Measurements from ENCODE around the gene FRMD4A. TPM values are rescaled to one million over a fixed set of nuclear protein-coding genes. Genes with fewer than 3 reads are reported as not detected.

The FRMD4A gene
- total and polyA plus RNA-seq, 10 of the 15 experiments (the other 5 are each of a cell fraction or from before 2014, with no cell fraction given), result 17.8 to 75.2 (median 39.1) TPM

- intact Hi-C loops (cut with micrococcal nuclease; ENCODE audit: unreplicated experiment), result loop anchor here (2.0 to 10.0 kb wide), 4 partner anchors 14 to 256 kb away; no protein-coding TSS in a partner anchor
- TF ChIP-seq TBL1XR1 (IDR thresholded peaks at IDR 0.05; ENCODE audit: low read depth, low read length) (no peak), BCL11A (IDR thresholded peaks at IDR 0.05; ENCODE audit: low read depth, low read length) (no peak), NFYA (IDR thresholded peaks at IDR 0.05; ENCODE audit: borderline replicate concordance, low read depth, low read length) (no peak), CREM (IDR thresholded peaks at IDR 0.05; ENCODE audit: low read depth) (no peak), BACH1 (IDR thresholded peaks at IDR 0.05; ENCODE audit: borderline replicate concordance) (no peak), BCLAF1 (IDR thresholded peaks at IDR 0.05) (no peak), IKZF1 (conservative IDR thresholded peaks at IDR 0.05) (no peak), POU2F2 (IDR thresholded peaks at IDR 0.05; ENCODE audit: borderline replicate concordance, low read depth, low read length) (no peak), RUNX3 (IDR thresholded peaks at IDR 0.05; ENCODE audit: low read length) (no peak), ZNF592 (IDR thresholded peaks at IDR 0.05) (no peak), JUND (IDR thresholded peaks at IDR 0.05; ENCODE audit: low read depth, low read length) (no peak), E4F1 (IDR thresholded peaks at IDR 0.05; ENCODE audit: borderline replicate concordance, partially characterized antibody) (no peak), MYC (IDR thresholded peaks at IDR 0.05; ENCODE audit: insufficient read depth, insufficient read length, insufficient replicate concordance, low read length, severe bottlenecking) (no peak), CBFB (IDR thresholded peaks at IDR 0.05; ENCODE audit: low read depth) (no peak)
Observed at GRCh38 chr10:13928451-13928850, 402.3 kb downstream of the FRMD4A start.

More at GRCh38 chr10:13928451-13928850, 402.3 kb downstream of the FRMD4A start:
- Histone ChIP-seq H3K4me2 (ENCODE audit: control insufficient read depth, insufficient read depth) (no peak overlapping the region), H3K27ac (ENCODE audit: control insufficient read depth, insufficient read depth) (no peak overlapping the region), H4K20me1 (ENCODE audit: control insufficient read depth, insufficient read depth) (no peaks in the 10 kb centered on the region), H2AFZ (ENCODE audit: control insufficient read depth, low read depth, low read length) (no peak overlapping the region), H3K9ac (ENCODE audit: control insufficient read depth, insufficient read depth, low read length) (no peak overlapping the region), H3K27me3 (replicated peaks in 1 of 2; ENCODE audit: control insufficient read depth in 2 of 2, insufficient read depth in 2 of 2, low read length in 1 of 2) (no peaks in the 10 kb centered on the region), H3K4me1 (ENCODE audit: control insufficient read depth, insufficient read depth, low read length) (peaks cover 14% of the 10 kb centered on the region), H3K9me3 (replicated peaks; ENCODE audit: control insufficient read depth, insufficient read depth, low read length) (no peaks in the 10 kb centered on the region), H3K4me3 (no peak overlapping the region), H3K36me3 (ENCODE audit: control insufficient read depth in 2 of 2, insufficient read depth in 2 of 2, low read length in 1 of 2) (no peaks in the 10 kb centered on the region; a peak in 1 of 4 replicates), H3K79me2 (ENCODE audit: control insufficient read depth, insufficient read depth, low read length) (no peaks in the 10 kb centered on the region; the same call in none of the 2 replicates)
- ChIA-PET CTCF (no interaction called here), POLR2A (interaction anchor here (0.5 to 1.2 kb wide), 3 partner anchors 11 to 54 kb away, joined by 3 to 4 read pairs (median 3); no protein-coding TSS in a partner anchor), RAD21 (ENCODE audit: unreplicated experiment) (no interaction called here), SMC1A (ENCODE audit: uncharacterized antibody, unreplicated experiment) (interaction anchor here (0.6 to 1.6 kb wide), 7 partner anchors 9 to 166 kb away, joined by 3 to 4 read pairs (median 3); no protein-coding TSS in a partner anchor)
- in situ Hi-C loops (cut with MboI), result no loop called here
- WGBS (ENCODE audit: insufficient coverage, insufficient replicate concordance, low lambda C conversion rate, missing lambda C conversion rate), result 39% methylated on average over 3 of the region's 3 CpGs
- ATAC-seq (no peak), FAIRE-seq (no peak), DNase-seq (ENCODE audit: low read depth, low spot score) (no peak)
- no TSS peak for BruUV-seq (replicated peaks)

Measured in GM12878 (cell line).